Loucy (cell line): Measurements from ENCODE around the gene LOC101059915.

Source experiments
- H2AFZ ChIP-seq: fragments of 200-600 bp; sonication (generic); 2 replicates; pipeline ENCODE4 v1.6.0; 2016; ENCODE audit warnings: antibody characterized with exemption, mild to moderate bottlenecking, low read length, moderate library complexity
- H3F3A ChIP-seq: fragments of 200-600 bp; 2 replicates; pipeline ENCODE4 v1.6.0; 2016; ENCODE audit warnings: antibody characterized with exemption, low read depth, mild to moderate bottlenecking
- H3K27me3 ChIP-seq: fragments of 200-600 bp; sonication (generic); 2 replicates; pipeline ENCODE4 v1.6.1; 2014; ENCODE audit warnings: low read length, mild to moderate bottlenecking; ENCODE audit not compliant: insufficient read depth, poor library complexity, severe bottlenecking
- H3K36me3 ChIP-seq: fragments of 200-600 bp; sonication (generic); 2 replicates; pipeline ENCODE4 v1.6.1; 2016; ENCODE audit warnings: low read length; ENCODE audit not compliant: insufficient read depth
- H3K4me1 ChIP-seq: fragments of 200-600 bp; sonication (generic); 2 replicates; pipeline ENCODE4 v1.5.1; 2014; ENCODE audit warnings: low read length, mild to moderate bottlenecking; ENCODE audit not compliant: insufficient read depth, poor library complexity, severe bottlenecking
- H3K4me2 ChIP-seq: fragments of 200-600 bp; sonication (generic); 2 replicates; pipeline ENCODE4 v1.6.0; 2014; ENCODE audit warnings: antibody characterized with exemption, low read length, low read depth, mild to moderate bottlenecking; ENCODE audit not compliant: poor library complexity, severe bottlenecking
- H3K4me3 ChIP-seq: fragments of 200-600 bp; sonication (generic); 2 replicates; pipeline ENCODE4 v1.5.1; 2014; ENCODE audit warnings: low read length, mild to moderate bottlenecking, mixed read lengths; ENCODE audit not compliant: poor library complexity, severe bottlenecking
- H3K79me2 ChIP-seq: fragments of 200-600 bp; sonication (generic); 2 replicates; pipeline ENCODE4 v1.6.1; 2014; ENCODE audit warnings: low read length; ENCODE audit not compliant: insufficient read depth
- H3K9ac ChIP-seq: fragments of 200-600 bp; sonication (generic); 2 replicates; pipeline ENCODE4 v1.6.0; 2014; ENCODE audit warnings: mild to moderate bottlenecking, low read depth, low read length, moderate library complexity; ENCODE audit not compliant: poor library complexity, severe bottlenecking
- H3K9me2 ChIP-seq: fragments of 200-600 bp; sonication (generic); replicated peaks from 2 replicates; pipeline ENCODE4 v1.6.1; 2016; ENCODE audit warnings: low read depth, low read length, mixed read lengths
- H3K9me3 ChIP-seq: fragments of 200-600 bp; sonication (generic); 2 replicates; pipeline ENCODE4 v1.6.1; 2014; ENCODE audit warnings: mild to moderate bottlenecking, antibody characterized with exemption, low read length, low read depth; ENCODE audit not compliant: insufficient read depth
- H4K20me1 ChIP-seq: fragments of 200-600 bp; sonication (generic); 2 replicates; pipeline ENCODE4 v1.6.0; 2014; ENCODE audit warnings: antibody characterized with exemption, low read length, mild to moderate bottlenecking; ENCODE audit not compliant: insufficient read depth, poor library complexity, severe bottlenecking
- CTCF ChIP-seq: fragments of 200-600 bp; sonication (generic); conservative IDR thresholded peaks from 2 replicates; pipeline ENCODE4 v1.5.1; 2014; ENCODE audit warnings: mild to moderate bottlenecking, antibody characterized with exemption, low read length
- EZH2phosphoT487 ChIP-seq: fragments of 200-600 bp; IDR thresholded peaks from 2 replicates; pipeline ENCODE4 v1.6.1; 2018; ENCODE audit warnings: antibody characterized with exemption, mild to moderate bottlenecking, moderate library complexity, borderline replicate concordance

Gene LOC101059915

GRCh38 chrX:71618787-71619186 is 48.6 kb upstream of the LOC101059915 start:
- H3K27me3 ChIP-seq = no peaks in the 10 kb centered on the region
- peaks cover 61% of the 10 kb centered on the region for H3K4me1 ChIP-seq
- no peaks in the 10 kb centered on the region for H3K9me2 ChIP-seq
- H3K9me3 ChIP-seq = no peaks in the 10 kb centered on the region
- no peak overlapping the region for H2AFZ ChIP-seq
- H3K9ac ChIP-seq = peak overlapping the region; percentile 77
- H3F3A ChIP-seq = peaks cover 5% of the 10 kb centered on the region; the same call in 1 of the 2 replicates
- H3K4me3 ChIP-seq = peak overlapping the region; percentile 68
- H3K36me3 ChIP-seq = no peaks in the 10 kb centered on the region
- H3K4me2 ChIP-seq = peak overlapping the region; percentile 89
- H4K20me1 ChIP-seq = no peaks in the 10 kb centered on the region
- H3K79me2 ChIP-seq = 0 out of 2 replicates have a peak, but pooled peaks cover 11% of the 10 kb centered on the region
- TF ChIP-seq CTCF = no peak
- TF ChIP-seq EZH2phosphoT487 = no peak

GRCh38 chrX:71619193-71619592 is 48.2 kb upstream of the LOC101059915 start:
- Histone ChIP-seq H3K9me2 (no peaks in the 10 kb centered on the region), H2AFZ (no peak overlapping the region), H3K27me3 (no peaks in the 10 kb centered on the region), H3K9me3 (no peaks in the 10 kb centered on the region), H3F3A (peaks cover 5% of the 10 kb centered on the region; the same call in 1 of the 2 replicates), H3K4me2 (peak overlapping the region; percentile 89), H3K36me3 (no peaks in the 10 kb centered on the region), H3K79me2 (0 out of 2 replicates have a peak, but pooled peaks cover 11% of the 10 kb centered on the region), H3K4me1 (peaks cover 65% of the 10 kb centered on the region), H3K4me3 (peak overlapping the region; percentile 68), H3K9ac (peak overlapping the region; percentile 77), H4K20me1 (no peaks in the 10 kb centered on the region)
- no peak for TF ChIP-seq EZH2phosphoT487
- TF ChIP-seq CTCF = no peak

- H2AFZ ChIP-seq = no peak overlapping the region
- no peak overlapping the region for H3K4me3 ChIP-seq
- no peaks in the 10 kb centered on the region for H3K36me3 ChIP-seq
- H3K27me3 ChIP-seq = no peaks in the 10 kb centered on the region
- no peak for TF ChIP-seq EZH2phosphoT487
- no peak for TF ChIP-seq CTCF
- no peaks in the 10 kb centered on the region for H3K9me2 ChIP-seq
- peaks cover 5% of the 10 kb centered on the region; the same call in 1 of the 2 replicates for H3F3A ChIP-seq
- H3K9ac ChIP-seq = peak overlapping the region; percentile 77
- H3K9me3 ChIP-seq = no peaks in the 10 kb centered on the region
- H3K4me2 ChIP-seq = peak overlapping the region; percentile 89
- H3K4me1 ChIP-seq = peaks cover 68% of the 10 kb centered on the region
- 0 out of 2 replicates have a peak, but pooled peaks cover 11% of the 10 kb centered on the region for H3K79me2 ChIP-seq
- no peaks in the 10 kb centered on the region for H4K20me1 ChIP-seq
Measured at GRCh38 chrX:71619986-71620385, 47.4 kb upstream of the LOC101059915 start.
